GM21447 (cell line): ENCODE data around the gene MAN2A2.
"Not testable (repeated sequence)": the region's sequence is repeated elsewhere in the genome, so short reads cannot be mapped to it uniquely, and the experiment has no call there.

Experiments
- ATAC-seq: cut with Tn5 transposase; IDR thresholded peaks from one replicate; pipeline ENCODE4 v1.9.1; 2021; ENCODE audit not compliant: unreplicated experiment

MAN2A2 gene

DNA sequence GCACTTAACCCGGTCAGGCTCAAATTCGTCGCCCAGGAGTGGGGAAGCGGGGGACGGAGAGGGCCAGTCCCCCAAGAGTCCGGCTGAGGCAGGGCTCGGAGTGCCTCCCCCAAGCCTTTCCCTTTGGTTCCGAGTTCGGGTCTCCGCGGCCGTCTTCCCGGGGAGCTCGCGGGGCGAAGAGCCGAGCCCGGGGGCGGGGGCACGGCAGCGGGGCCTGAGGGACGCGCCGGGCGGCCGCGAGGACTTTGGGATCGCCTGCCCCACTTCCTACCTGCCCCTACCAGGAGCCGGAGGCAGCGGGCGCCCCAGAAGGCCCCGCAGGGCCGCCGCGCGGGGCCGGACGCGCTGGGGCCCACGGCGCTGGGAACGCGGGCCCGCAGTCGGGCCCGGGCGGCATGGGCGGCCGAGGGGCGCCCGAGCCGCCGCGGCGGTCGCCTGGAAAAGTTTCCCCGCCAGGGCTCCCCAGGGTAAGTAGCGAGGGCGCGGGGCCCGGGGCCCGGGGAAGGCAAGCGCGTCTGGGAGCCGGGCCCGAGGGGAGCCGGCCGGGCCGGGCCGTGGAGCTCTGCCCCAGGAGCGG is 31.9 kb upstream of the MAN2A2 start:
- ATAC-seq = peak; percentile 11

DNA sequence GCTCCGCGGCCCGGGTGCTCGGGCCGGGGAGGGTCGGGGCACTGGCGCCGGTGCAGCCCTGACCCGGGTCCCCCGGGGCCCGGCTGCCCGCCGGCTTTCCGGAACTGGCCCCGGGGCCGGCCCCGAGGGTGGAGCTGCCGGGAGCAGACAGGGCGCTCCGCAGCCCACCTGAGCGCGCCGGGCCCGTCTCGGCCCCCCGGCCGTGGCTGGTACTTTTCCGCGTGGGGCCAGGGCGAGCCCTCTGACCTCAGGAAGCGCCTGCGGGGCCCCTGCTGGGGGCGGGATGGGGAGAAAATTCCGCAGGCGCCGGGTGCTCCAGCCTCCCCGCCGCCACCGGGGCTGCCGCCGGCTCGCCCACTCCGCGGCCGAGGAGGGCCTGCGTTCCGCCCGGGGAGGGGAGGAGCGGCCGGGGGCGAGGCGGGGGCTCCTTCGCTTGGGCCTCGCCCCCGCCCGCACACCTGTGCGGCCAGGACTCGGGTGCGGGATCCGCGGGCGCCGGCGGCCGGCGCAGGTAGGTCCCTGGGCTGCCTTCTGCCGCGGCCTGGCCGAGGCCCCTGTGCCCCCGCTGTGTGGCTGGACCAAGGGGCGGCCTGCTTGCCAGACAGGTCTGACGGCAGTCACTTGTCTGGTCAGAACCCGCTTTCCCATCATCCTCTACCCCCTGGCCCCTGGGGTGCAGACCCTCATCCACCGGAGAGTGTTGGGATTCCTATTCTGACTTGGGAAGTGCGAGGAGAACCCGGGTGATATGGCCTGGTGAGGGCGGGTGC is 31.2 kb upstream of the MAN2A2 start:
- peak; percentile 14 for ATAC-seq

DNA sequence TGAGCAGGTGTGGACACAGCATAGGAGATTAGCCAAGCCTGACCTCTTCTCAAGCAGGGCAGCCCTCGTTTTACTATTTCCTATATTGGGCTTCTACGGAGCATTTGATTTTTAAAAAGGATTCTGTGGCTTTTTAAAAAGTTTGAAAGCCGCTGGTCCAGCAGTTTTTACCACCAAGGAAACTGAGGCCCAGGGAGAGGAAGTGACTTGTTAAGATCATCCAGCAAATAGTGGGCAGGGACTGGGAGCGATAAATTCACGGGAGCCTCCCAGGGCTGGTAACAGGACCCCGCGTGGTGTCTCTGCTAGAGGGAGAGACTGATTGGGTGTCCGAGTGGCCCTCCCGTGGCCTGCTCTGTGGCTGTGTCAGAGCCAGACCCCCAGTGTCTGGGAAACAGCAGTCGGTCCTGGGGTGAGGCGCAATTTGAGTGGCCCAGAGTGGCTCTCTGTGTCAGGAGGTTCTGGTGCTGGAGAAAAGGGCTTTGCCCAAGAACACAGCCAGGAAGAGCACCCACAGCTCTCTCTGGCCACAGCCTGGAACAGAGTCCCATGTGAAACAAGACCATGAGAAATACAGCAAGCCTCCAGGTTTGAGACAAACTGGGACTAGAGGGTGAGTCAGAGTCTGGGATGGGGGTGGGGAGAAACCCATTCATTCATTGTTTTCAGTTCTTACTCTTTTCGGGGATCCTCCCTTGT is 30.5 kb upstream of the MAN2A2 start:
- peak; percentile 32 for ATAC-seq

GRCh38 chr15:90873488-90873997 is 29.6 kb upstream of the MAN2A2 start:
- no peak for ATAC-seq

DNA sequence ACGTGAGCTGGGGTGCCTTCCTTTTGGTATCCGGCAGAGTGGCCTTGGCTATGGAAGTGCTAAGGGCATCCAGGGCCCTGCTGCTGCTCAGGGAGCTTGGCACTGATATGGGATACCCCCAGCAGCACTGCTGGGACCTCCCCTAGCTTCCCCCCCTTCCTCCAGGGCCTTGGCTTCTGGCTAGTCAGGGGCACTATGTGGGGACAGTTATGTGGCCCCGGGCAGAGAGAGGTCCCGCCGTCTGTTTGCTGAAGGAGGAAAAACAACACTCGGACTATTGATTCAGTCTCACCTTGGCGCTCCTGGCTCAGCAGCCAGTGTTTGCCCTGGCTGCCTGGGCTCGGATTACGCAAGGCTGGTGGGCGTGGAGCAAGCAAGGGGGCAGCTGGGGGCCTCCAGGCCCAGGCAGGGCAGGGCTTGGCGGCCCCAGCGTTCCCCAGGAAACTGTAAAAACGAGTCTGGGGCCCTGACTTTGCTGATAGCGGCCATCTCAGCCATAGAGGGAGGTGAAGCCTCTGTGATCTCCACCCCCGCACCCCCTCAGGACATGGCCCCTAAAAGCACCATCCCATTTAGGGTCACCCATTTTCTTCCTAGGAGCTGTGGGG is 29.0 kb upstream of the MAN2A2 start:
- ATAC-seq = no peak

- ATAC-seq = not testable (repeated sequence)
Measured at GRCh38 chr15:90874986-90875385, 28.1 kb upstream of the MAN2A2 start.

DNA sequence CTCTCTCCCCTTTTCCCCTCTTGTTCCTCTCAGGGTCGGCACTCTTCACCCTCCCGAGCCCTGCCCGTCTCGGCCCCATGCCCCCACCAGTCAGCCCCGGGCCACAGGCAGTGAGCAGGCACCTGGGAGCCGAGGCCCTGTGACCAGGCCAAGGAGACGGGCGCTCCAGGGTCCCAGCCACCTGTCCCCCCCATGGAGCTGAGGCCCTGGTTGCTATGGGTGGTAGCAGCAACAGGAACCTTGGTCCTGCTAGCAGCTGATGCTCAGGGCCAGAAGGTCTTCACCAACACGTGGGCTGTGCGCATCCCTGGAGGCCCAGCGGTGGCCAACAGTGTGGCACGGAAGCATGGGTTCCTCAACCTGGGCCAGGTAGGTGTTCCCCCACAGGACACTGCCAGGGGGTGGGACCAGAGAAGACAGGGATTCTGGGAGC is 27.5 kb upstream of the MAN2A2 start:
- ATAC-seq = no peak

- no peak for ATAC-seq
Measured at GRCh38 chr15:90876046-90876445, 27.1 kb upstream of the MAN2A2 start.

GRCh38 chr15:90876512-90877170 is 26.5 kb upstream of the MAN2A2 start:
- no peak for ATAC-seq

DNA sequence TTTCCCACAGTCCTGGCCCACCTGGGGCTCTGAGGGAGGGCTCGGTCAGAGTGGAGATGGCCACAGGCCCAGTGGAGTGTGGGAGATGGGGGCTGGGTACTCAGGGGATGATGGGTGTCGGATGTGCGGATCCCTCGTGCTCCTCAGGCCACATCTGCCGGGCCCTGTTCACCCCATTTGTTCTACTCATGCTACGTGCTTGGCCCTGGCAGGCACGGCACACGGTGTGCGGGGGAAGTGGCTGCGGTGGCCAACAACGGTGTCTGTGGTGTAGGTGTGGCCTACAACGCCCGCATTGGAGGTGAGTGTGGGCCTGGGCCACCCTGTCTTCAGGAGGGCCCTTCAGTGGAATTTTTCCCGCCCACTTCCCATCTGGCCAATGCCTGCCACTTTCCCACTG is 25.8 kb upstream of the MAN2A2 start:
- ATAC-seq = no peak

- no peak for ATAC-seq
Measured at GRCh38 chr15:90877996-90878395, 25.1 kb upstream of the MAN2A2 start.

- no peak for ATAC-seq
Measured at GRCh38 chr15:90878660-90879059, 24.4 kb upstream of the MAN2A2 start.

DNA sequence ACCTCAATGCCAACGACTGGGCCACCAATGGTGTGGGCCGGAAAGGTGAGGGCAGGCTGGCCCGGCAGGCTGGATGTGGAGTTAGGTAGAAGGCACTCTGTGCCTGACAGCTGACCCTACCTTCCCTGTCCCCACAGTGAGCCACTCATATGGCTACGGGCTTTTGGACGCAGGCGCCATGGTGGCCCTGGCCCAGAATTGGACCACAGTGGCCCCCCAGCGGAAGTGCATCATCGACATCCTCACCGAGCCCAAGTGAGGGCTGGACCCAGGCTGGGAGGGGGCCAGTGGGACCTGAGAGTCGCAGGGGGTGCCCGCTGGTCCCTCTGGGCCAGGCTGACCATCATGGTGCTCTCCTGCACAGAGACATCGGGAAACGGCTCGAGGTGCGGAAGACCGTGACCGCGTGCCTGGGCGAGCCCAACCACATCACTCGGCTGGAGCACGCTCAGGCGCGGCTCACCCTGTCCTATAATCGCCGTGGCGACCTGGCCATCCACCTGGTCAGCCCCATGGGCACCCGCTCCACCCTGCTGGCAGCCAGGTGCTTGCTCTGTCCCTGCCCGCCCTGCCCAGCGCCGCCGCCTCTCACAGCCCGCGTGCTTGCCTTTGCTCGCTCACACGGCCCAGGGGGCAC is 23.3 kb upstream of the MAN2A2 start:
- no peak for ATAC-seq

DNA sequence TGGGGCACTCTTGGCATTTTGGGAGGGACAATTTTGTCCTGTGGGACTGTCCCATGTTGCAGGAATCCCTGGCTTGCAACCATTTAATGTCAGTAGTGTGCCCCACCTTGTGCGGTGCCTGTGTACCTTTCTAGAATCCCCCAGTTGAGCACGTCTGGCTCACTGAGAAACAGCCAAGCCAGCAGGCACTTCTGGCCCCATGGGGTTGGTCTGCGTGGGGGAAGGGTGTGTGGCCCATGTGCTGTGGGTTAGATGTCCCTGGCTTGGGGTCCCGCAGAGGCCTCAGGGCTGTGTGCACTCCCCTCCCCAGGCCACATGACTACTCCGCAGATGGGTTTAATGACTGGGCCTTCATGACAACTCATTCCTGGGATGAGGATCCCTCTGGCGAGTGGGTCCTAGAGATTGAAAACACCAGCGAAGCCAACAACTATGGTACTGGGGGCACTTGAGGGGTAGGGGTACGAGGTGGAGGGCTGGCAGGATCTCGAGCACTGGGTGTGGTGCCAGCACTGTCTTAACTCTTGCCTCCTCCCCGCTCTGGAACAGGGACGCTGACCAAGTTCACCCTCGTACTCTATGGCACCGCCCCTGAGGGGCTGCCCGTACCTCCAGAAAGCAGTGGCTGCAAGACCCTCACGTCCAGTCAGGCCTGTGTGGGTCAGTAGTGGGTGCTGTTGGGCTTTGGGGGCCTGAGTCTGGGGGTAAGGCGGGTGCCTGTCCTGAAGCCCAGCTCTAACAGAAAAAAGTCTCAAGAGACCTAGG is 22.5 kb upstream of the MAN2A2 start:
- no peak for ATAC-seq

GRCh38 chr15:90881181-90881977 is 21.7 kb upstream of the MAN2A2 start:
- ATAC-seq = no peak

DNA sequence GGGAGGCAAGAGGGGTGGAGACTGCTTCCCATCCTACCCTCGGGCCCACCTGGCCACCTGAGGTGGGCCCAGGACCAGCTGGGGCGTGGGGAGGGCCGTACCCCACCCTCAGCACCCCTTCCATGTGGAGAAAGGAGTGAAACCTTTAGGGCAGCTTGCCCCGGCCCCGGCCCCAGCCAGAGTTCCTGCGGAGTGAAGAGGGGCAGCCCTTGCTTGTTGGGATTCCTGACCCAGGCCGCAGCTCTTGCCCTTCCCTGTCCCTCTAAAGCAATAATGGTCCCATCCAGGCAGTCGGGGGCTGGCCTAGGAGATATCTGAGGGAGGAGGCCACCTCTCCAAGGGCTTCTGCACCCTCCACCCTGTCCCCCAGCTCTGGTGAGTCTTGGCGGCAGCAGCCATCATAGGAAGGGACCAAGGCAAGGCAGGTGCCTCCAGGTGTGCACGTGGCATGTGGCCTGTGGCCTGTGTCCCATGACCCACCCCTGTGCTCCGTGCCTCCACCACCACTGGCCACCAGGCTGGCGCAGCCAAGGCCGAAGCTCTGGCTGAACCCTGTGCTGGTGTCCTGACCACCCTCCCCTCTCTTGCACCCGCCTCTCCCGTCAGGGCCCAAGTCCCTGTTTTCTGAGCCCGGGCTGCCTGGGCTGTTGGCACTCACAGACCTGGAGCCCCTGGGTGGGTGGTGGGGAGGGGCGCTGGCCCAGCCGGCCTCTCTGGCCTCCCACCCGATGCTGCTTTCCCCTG is 21.0 kb upstream of the MAN2A2 start:
- ATAC-seq = no peak

- ATAC-seq = no peak
Measured at GRCh38 chr15:90882781-90883525, 20.1 kb upstream of the MAN2A2 start.
